H1 (cell line): Measurements from ENCODE around the gene CPEB1. TPM values are rescaled to one million over a fixed set of nuclear protein-coding genes. Genes with fewer than 3 reads are reported as not detected.

ENCODE experiments used
- CTCF ChIA-PET: fragments of 300-600 bp; sonication (Branson Sonifier 250); formaldehyde crosslinking; loops from one replicate; lab custom pipeline; 2021; ENCODE audit not compliant: partially characterized antibody; lab: Charles Lee
- POLR2A ChIA-PET: fragments of 300-600 bp; sonication (Branson Sonifier 250); formaldehyde crosslinking; loops from one replicate; lab custom pipeline; 2021; ENCODE audit warnings: inconsistent platforms; ENCODE audit not compliant: partially characterized antibody; lab: Charles Lee
- DNase-seq, 2 experiments: peaks; one replicate each; pipeline versions ENCODE4 v3.0.0 to v3.0.0-alpha.2; 2010 to 2022; ENCODE audit warnings: low spot score in 2 of 2, low read depth in 1 of 2, mixed read lengths in 1 of 2
- FAIRE-seq: peaks from 2 replicates; lab custom pipeline; 2011; peaks lifted over from hg19 to GRCh38; lab: Jason Lieb, UNC
- H2AFZ ChIP-seq: 2 replicates; pipeline ENCODE4 v1.8.1; 2012; ENCODE audit warnings: low read length, inconsistent platforms
- H2AK5ac ChIP-seq: 2 replicates; pipeline ENCODE4 v1.6.1; 2013; ENCODE audit warnings: low read depth, low read length
- H2BK120ac ChIP-seq: replicated peaks from 2 replicates; pipeline ENCODE3; 2013; ENCODE audit warnings: low read depth, low read length, inconsistent platforms
- H2BK12ac ChIP-seq: 2 replicates; pipeline ENCODE4 v1.6.1; 2013; ENCODE audit warnings: low read depth, low read length
- H2BK15ac ChIP-seq: 2 replicates; pipeline ENCODE4 v1.6.1; 2013; ENCODE audit warnings: low read length
- H2BK20ac ChIP-seq: 2 replicates; pipeline ENCODE4 v1.6.1; 2013; ENCODE audit warnings: low read length
- H2BK5ac ChIP-seq: 2 replicates; pipeline ENCODE4 v1.6.1; 2013; ENCODE audit warnings: low read depth, low read length
- H3K14ac ChIP-seq: 2 replicates; pipeline ENCODE4 v1.6.1; 2013; ENCODE audit warnings: inconsistent platforms; ENCODE audit not compliant: insufficient read length
- H3K18ac ChIP-seq: 2 replicates; pipeline ENCODE4 v1.6.1; 2013; ENCODE audit warnings: low read length; ENCODE audit errors: extremely low read depth
- H3K23ac ChIP-seq: 2 replicates; pipeline ENCODE4 v1.6.1; 2013; ENCODE audit warnings: inconsistent platforms; ENCODE audit not compliant: insufficient read length
- H3K23me2 ChIP-seq: 2 replicates; pipeline ENCODE4 v1.6.1; 2013; ENCODE audit warnings: low read depth, low read length
- H3K27ac ChIP-seq: 2 replicates; pipeline ENCODE4 v1.6.1; 2011; ENCODE audit warnings: low read depth, low read length, inconsistent platforms
- H3K27me3 ChIP-seq, 4 experiments: replicated peaks in 1 of 4; 1 replicate in 1 of 4; 2 replicates in 3 of 4; pipeline versions ENCODE4 v1.6.1 to v1.8.1; 2011 to 2013; ENCODE audit warnings: low read length in 3 of 4, mild to moderate bottlenecking in 3 of 4, inconsistent platforms in 2 of 4, mixed read lengths in 2 of 4, moderate library complexity in 1 of 4; ENCODE audit not compliant: control insufficient read depth in 3 of 4, insufficient read depth in 3 of 4; ENCODE audit errors: extremely low read depth in 1 of 4
- H3K36me3 ChIP-seq, 4 experiments: 2 replicates each; pipeline versions ENCODE4 v1.6.1 to v1.8.1; 2011 to 2013; ENCODE audit warnings: mild to moderate bottlenecking in 4 of 4, low read length in 3 of 4, moderate library complexity in 2 of 4, control low read depth in 1 of 4, inconsistent platforms in 1 of 4; ENCODE audit not compliant: insufficient read depth in 4 of 4, control insufficient read depth in 2 of 4
- H3K4ac ChIP-seq: replicated peaks from 2 replicates; pipeline ENCODE3; 2013; ENCODE audit warnings: low read length, low read depth, mixed read lengths, inconsistent platforms; ENCODE audit not compliant: insufficient read length
- H3K4me1 ChIP-seq, 4 experiments: replicated peaks in 1 of 4; 1 replicate in 1 of 4; 2 replicates in 3 of 4; pipeline versions ENCODE4 v1.6.1 to v1.8.1; 2011 to 2013; ENCODE audit warnings: low read length in 3 of 4, inconsistent platforms in 2 of 4, mixed read lengths in 1 of 4; ENCODE audit not compliant: insufficient read depth in 4 of 4, control insufficient read depth in 3 of 4
- H3K4me2 ChIP-seq, 2 experiments: 2 replicates each; pipeline versions ENCODE4 v1.6.1 to v1.8.1; 2011 to 2013; ENCODE audit warnings: low read depth in 2 of 2, low read length in 2 of 2, control low read depth in 1 of 2, inconsistent platforms in 1 of 2, mild to moderate bottlenecking in 1 of 2; ENCODE audit not compliant: insufficient read depth in 1 of 2
- H3K4me3 ChIP-seq, 4 experiments: fragments of 200-600, 300-600 bp in 1 of 4; sonication (generic), shearing (Covaris generic), sonication (Bioruptor Twin) in 1 of 4; 2 replicates each; pipeline versions ENCODE4 v1.5.1 to v1.8.1; 2011 to 2016; ENCODE audit warnings: low read length in 4 of 4, low read depth in 3 of 4, control low read depth in 2 of 4, inconsistent platforms in 2 of 4, mild to moderate bottlenecking in 2 of 4, mixed read lengths in 1 of 4, moderate library complexity in 1 of 4; ENCODE audit not compliant: insufficient read depth in 2 of 4; ENCODE audit errors: extremely low read depth in 1 of 4
- H3K56ac ChIP-seq: replicated peaks from 2 replicates; pipeline ENCODE3; 2013; ENCODE audit warnings: low read depth, mild to moderate bottlenecking, mixed read lengths, low read length, inconsistent platforms; ENCODE audit not compliant: insufficient read length
- H3K79me1 ChIP-seq: 2 replicates; pipeline ENCODE4 v1.6.1; 2013; ENCODE audit warnings: low read depth, low read length, control low read depth
- H3K79me2 ChIP-seq, 2 experiments: 2 replicates each; pipeline versions ENCODE4 v1.6.1 to v1.8.1; 2012 to 2013; ENCODE audit warnings: low read length in 2 of 2, mild to moderate bottlenecking in 2 of 2, inconsistent platforms in 1 of 2; ENCODE audit not compliant: insufficient read depth in 2 of 2, control insufficient read depth in 1 of 2
- H3K9ac ChIP-seq, 4 experiments: replicated peaks in 1 of 4; 1 replicate in 1 of 4; 2 replicates in 3 of 4; pipeline versions ENCODE4 v1.6.1 to v1.8.1; 2011 to 2013; ENCODE audit warnings: low read depth in 3 of 4, low read length in 3 of 4, control low read depth in 2 of 4, mild to moderate bottlenecking in 2 of 4, moderate library complexity in 2 of 4, inconsistent platforms in 1 of 4; ENCODE audit errors: extremely low read depth in 1 of 4
- H3K9me3 ChIP-seq, 2 experiments: 2 replicates each; pipeline versions ENCODE4 v1.6.1 to v1.8.1; 2012 to 2013; ENCODE audit warnings: mild to moderate bottlenecking in 2 of 2, moderate library complexity in 2 of 2, control low read depth in 1 of 2, inconsistent platforms in 1 of 2, low read depth in 1 of 2, low read length in 1 of 2, mixed read lengths in 1 of 2; ENCODE audit not compliant: insufficient read depth in 2 of 2
- H4K20me1 ChIP-seq, 2 experiments: replicated peaks in 1 of 2; 2 replicates each; pipeline versions ENCODE3 to v1.8.1; 2011 to 2013; ENCODE audit warnings: inconsistent platforms in 2 of 2, low read length in 2 of 2, mild to moderate bottlenecking in 1 of 2; ENCODE audit not compliant: insufficient read depth in 2 of 2, control insufficient read depth in 1 of 2
- H4K5ac ChIP-seq: 2 replicates; pipeline ENCODE4 v1.6.1; 2013; ENCODE audit warnings: low read length, low read depth, mixed read lengths, inconsistent platforms; ENCODE audit not compliant: insufficient read length
- H4K8ac ChIP-seq: 2 replicates; pipeline ENCODE4 v1.8.0; 2013; ENCODE audit warnings: mild to moderate bottlenecking, moderate library complexity, low read length, inconsistent platforms; ENCODE audit not compliant: insufficient read depth; ENCODE audit errors: extremely low read depth
- H4K91ac ChIP-seq: replicated peaks from 2 replicates; pipeline ENCODE3; 2013; ENCODE audit warnings: low read length, mixed read lengths, inconsistent platforms; ENCODE audit not compliant: insufficient read length
- KDM4A ChIP-seq: IDR thresholded peaks from one replicate; pipeline ENCODE4 v1.7.1; 2012; ENCODE audit warnings: low read depth, mild to moderate bottlenecking, moderate library complexity, low read length, inconsistent platforms; ENCODE audit not compliant: severe bottlenecking
- NANOG ChIP-seq: IDR thresholded peaks from 2 replicates; pipeline ENCODE4 v1.6.1; 2011; ENCODE audit warnings: low read length, low read depth, mild to moderate bottlenecking, inconsistent platforms; ENCODE audit not compliant: insufficient read depth, poor library complexity, severe bottlenecking
- TAF7 ChIP-seq: optimal IDR thresholded peaks from 2 replicates; pipeline ENCODE3; 2011; ENCODE audit warnings: low read depth, mild to moderate bottlenecking, inconsistent platforms, low read length, moderate library complexity, borderline replicate concordance
- TCF12 ChIP-seq: IDR thresholded peaks from 2 replicates; pipeline ENCODE4 v1.6.1; 2011; ENCODE audit warnings: low read depth, mild to moderate bottlenecking, low read length
- TEAD4 ChIP-seq: IDR thresholded peaks from 2 replicates; pipeline ENCODE4 v1.6.1; 2012; ENCODE audit warnings: low read depth, low read length, inconsistent platforms, mixed read lengths
- YY1 ChIP-seq: IDR thresholded peaks from 2 replicates; pipeline ENCODE4 v1.6.1; 2011; ENCODE audit warnings: low read depth, mild to moderate bottlenecking, low read length
- WGBS, 2 experiments: shearing (Covaris generic) in 1 of 2; methylation state at CpG; one replicate each; pipeline versions ENCODE4 v1.1.6 to v1.1.7; 2013 to 2015; ENCODE audit warnings: low lambda C conversion rate in 2 of 2, mixed read lengths in 2 of 2, inconsistent platforms in 1 of 2, low coverage in 1 of 2, missing lambda C conversion rate in 1 of 2; ENCODE audit not compliant: insufficient replicate concordance in 2 of 2, insufficient coverage in 1 of 2, insufficient read length in 1 of 2; ENCODE audit errors: extremely low coverage in 1 of 2, missing lambda C conversion rate in 1 of 2; 5-methylcytosine and 5-hydroxymethylcytosine counted together
- polyA plus RNA-seq, 7 experiments: library from polyadenylated mRNA; depleted of rRNA in 3 of 7; stranded (reverse) in 5 of 7; unstranded in 2 of 7; fragments of >200 nt in 5 of 7; fragments of 200-250 nt in 2 of 7; gene quantifications; 1 replicate in 5 of 7; 2 replicates in 1 of 7; 4 replicates in 1 of 7; pipeline versions ENCODE4 v1.2.1 to v1.2.3, GENCODE V29; 2011 to 2013; ENCODE audit warnings: missing spikeins in 2 of 7, mixed read lengths in 2 of 7
- total RNA-seq: library from RNA; stranded (reverse); fragmentation: NEBNext Ultra II Directional; extraction: Animal tissue kit (Norgen Biotek cat#: 25700); gene quantifications from 2 replicates; pipeline ENCODE4 v1.2.1, GENCODE V29; 2021

CPEB1 gene
- total and polyA plus RNA-seq, 2 of the 8 experiments (the other 6 are each of a cell fraction or from before 2014, with no cell fraction given): 4.4 to 4.5 TPM

DNA sequence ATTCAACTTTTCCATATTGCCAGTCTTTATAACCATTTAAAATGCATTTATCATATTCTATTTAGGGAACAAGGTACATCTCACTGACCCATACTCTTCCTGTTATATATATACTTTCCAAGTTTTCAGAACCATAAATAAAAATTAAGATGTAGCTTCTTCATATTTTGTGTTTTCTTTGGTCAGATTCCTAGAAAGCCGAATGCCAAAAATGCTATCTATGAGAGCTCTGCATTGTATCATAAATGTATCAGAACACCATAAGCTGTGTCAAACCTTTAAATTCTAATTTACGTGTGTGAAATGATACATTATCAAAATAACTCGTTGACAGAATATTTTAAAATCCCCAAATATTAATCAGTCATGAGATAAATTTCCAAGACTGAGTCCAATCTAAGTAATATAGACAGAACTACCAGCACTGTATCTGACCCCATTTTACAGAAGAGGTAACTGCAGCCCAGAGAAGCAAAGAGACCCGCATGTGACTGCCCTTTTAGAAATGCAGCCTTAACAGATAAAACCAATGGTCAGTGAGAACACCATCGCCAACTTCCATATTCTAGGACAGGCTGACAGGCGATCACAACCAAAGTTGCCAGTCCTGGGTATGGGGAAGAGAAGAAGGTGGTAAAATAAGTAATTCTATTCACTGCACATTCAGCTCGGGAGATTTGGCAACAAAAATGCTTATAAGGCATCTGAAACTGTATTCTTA lies 90.7 kb downstream of the CPEB1 start:
- no peaks in the 10 kb centered on the region for H3K9me3 ChIP-seq
- no peak overlapping the region for H3K23ac ChIP-seq
- no peak overlapping the region for H3K9ac ChIP-seq
- H2BK15ac ChIP-seq: no peak overlapping the region
- 0 out of 7 replicates have a peak, but pooled peaks cover 0 to 1% (median 0%) of the 10 kb centered on the region in 4 experiments for H3K4me1 ChIP-seq
- no peak overlapping the region for H2BK20ac ChIP-seq
- no peaks in the 10 kb centered on the region for H3K36me3 ChIP-seq
- H2AK5ac ChIP-seq: no peak overlapping the region
- no peak for DNase-seq
- H3K27ac ChIP-seq: no peak overlapping the region
- no peak overlapping the region for H2BK12ac ChIP-seq
- no peak overlapping the region for H2BK120ac ChIP-seq
- no peak overlapping the region for H2AFZ ChIP-seq
- H3K56ac ChIP-seq: no peak overlapping the region
- no peaks in the 10 kb centered on the region for H3K79me2 ChIP-seq
- no peaks in the 10 kb centered on the region; a peak in 2 of 7 replicates for H3K27me3 ChIP-seq
- no peak overlapping the region for H3K4ac ChIP-seq
- H4K8ac ChIP-seq: no peak overlapping the region
- no peak overlapping the region for H3K18ac ChIP-seq
- TF ChIP-seq YY1 (no peak), TAF7 (no peak), TCF12 (no peak), KDM4A (no peak), NANOG (no peak), TEAD4 (no peak)
- H4K20me1 ChIP-seq: no peaks in the 10 kb centered on the region
- H3K4me3 ChIP-seq: no peak overlapping the region
- H3K79me1 ChIP-seq: no peaks in the 10 kb centered on the region
- 84% methylated on average over 7 of the region's 7 CpGs; no CpG with 5 or more reads in 1 of the 2 experiments for WGBS, 2 experiments
- no peak overlapping the region for H4K5ac ChIP-seq
- H3K23me2 ChIP-seq: no peaks in the 10 kb centered on the region
- no peak overlapping the region for H3K14ac ChIP-seq
- H3K4me2 ChIP-seq: no peak overlapping the region
- ChIA-PET POLR2A (interaction anchor here (0.9 to 9.9 kb wide), 3 partner anchors 15 to 18 kb away, joined by 3 to 95 read pairs (median 3); partner anchors contain the start of gene RPS17), CTCF (interaction anchor here (1.0 to 2.3 kb wide), 4 partner anchors 13 to 26 kb away, joined by 3 to 6 read pairs (median 3); no protein-coding TSS in a partner anchor)
- H2BK5ac ChIP-seq: no peak overlapping the region
- H4K91ac ChIP-seq: no peak overlapping the region
- no peak for FAIRE-seq
